ENCODE measurements around the gene RANBP10. TPM values are rescaled to one million over a fixed set of nuclear protein-coding genes. Genes with fewer than 3 reads are reported as not detected.

RANBP10 gene
- total and polyA plus RNA-seq, 2 of the 13 experiments (the other 11 are each of a cell fraction or from before 2014, with no cell fraction given) = 9.2 to 22.7 TPM

DNA sequence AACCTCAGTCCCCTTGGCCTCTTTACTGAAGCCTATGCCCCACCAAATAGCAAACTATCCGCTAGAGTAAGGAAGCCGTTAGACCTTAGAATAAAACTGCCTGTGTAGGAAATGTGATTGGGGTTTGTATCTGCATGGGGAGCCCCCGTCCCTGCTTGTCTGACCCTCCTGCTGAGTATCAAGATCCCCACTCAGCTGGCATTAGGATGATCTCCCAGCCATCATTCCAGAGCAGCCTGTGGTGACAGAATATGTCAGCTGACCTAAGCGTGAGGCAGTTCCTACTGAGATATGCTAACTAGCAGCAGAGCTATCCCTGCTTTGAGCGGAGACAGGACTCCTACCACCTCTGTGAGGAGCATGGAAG, 86.6 kb downstream of the RANBP10 start (continued):
- peak; percentile 56; the same call in 1 of the 2 replicates for TF ChIP-seq TARDBP (CRISPR knock-in tag; IDR thresholded peaks at IDR 0.05)
- no peak for TF ChIP-seq ZBTB38 (CRISPR knock-in tag; IDR thresholded peaks at IDR 0.05)
- TF ChIP-seq ZNF253 (CRISPR knock-in tag; IDR thresholded peaks at IDR 0.05; ENCODE audit: borderline replicate concordance) = no peak
- TF ChIP-seq, protein P1, sequence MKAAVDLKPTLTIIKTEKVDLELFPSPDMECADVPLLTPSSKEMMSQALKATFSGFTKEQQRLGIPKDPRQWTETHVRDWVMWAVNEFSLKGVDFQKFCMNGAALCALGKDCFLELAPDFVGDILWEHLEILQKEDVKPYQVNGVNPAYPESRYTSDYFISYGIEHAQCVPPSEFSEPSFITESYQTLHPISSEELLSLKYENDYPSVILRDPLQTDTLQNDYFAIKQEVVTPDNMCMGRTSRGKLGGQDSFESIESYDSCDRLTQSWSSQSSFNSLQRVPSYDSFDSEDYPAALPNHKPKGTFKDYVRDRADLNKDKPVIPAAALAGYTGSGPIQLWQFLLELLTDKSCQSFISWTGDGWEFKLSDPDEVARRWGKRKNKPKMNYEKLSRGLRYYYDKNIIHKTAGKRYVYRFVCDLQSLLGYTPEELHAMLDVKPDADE (CRISPR knock-in tag; IDR thresholded peaks at IDR 0.05) = no peak
- TF ChIP-seq, protein P2, sequence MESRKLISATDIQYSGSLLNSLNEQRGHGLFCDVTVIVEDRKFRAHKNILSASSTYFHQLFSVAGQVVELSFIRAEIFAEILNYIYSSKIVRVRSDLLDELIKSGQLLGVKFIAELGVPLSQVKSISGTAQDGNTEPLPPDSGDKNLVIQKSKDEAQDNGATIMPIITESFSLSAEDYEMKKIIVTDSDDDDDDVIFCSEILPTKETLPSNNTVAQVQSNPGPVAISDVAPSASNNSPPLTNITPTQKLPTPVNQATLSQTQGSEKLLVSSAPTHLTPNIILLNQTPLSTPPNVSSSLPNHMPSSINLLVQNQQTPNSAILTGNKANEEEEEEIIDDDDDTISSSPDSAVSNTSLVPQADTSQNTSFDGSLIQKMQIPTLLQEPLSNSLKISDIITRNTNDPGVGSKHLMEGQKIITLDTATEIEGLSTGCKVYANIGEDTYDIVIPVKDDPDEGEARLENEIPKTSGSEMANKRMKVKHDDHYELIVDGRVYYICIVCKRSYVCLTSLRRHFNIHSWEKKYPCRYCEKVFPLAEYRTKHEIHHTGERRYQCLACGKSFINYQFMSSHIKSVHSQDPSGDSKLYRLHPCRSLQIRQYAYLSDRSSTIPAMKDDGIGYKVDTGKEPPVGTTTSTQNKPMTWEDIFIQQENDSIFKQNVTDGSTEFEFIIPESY (CRISPR knock-in tag; IDR thresholded peaks at IDR 0.05) = no peak
- TF ChIP-seq FOXK1 (CRISPR knock-in tag; IDR thresholded peaks at IDR 0.05; ENCODE audit: borderline replicate concordance, low read depth) = no peak
- no peak for TF ChIP-seq REL (CRISPR knock-in tag; conservative IDR thresholded peaks at IDR 0.05)
- TF ChIP-seq ZNF33A (CRISPR knock-in tag; IDR thresholded peaks at IDR 0.05; ENCODE audit: borderline replicate concordance) = peak; percentile 93; the same call in 1 of the 2 replicates
- TF ChIP-seq ZNF883 (CRISPR knock-in tag; IDR thresholded peaks at IDR 0.05; ENCODE audit: not compliant biosample characterization) = no peak
- TF ChIP-seq, protein P3, sequence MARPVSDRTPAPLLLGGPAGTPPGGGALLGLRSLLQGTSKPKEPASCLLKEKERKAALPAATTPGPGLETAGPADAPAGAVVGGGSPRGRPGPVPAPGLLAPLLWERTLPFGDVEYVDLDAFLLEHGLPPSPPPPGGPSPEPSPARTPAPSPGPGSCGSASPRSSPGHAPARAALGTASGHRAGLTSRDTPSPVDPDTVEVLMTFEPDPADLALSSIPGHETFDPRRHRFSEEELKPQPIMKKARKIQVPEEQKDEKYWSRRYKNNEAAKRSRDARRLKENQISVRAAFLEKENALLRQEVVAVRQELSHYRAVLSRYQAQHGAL (CRISPR knock-in tag; IDR thresholded peaks at IDR 0.05; ENCODE audit: not compliant biosample characterization) = no peak
- TF ChIP-seq KLF12 (CRISPR knock-in tag; IDR thresholded peaks at IDR 0.05; ENCODE audit: borderline replicate concordance) = no peak
- TF ChIP-seq, protein P4, sequence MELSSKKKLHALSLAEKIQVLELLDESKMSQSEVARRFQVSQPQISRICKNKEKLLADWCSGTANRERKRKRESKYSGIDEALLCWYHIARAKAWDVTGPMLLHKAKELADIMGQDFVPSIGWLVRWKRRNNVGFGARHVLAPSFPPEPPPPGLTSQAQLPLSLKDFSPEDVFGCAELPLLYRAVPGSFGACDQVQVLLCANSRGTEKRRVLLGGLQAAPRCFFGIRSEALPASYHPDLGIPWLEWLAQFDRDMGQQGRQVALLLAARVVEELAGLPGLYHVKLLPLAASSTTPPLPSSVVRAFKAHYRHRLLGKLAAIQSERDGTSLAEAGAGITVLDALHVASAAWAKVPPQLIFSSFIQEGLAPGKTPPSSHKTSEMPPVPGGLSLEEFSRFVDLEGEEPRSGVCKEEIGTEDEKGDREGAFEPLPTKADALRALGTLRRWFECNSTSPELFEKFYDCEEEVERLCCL (CRISPR knock-in tag; IDR thresholded peaks at IDR 0.05; ENCODE audit: borderline replicate concordance) = no peak
- TF ChIP-seq RARA (CRISPR knock-in tag; IDR thresholded peaks at IDR 0.05) = no peak
- TF ChIP-seq, protein P5, sequence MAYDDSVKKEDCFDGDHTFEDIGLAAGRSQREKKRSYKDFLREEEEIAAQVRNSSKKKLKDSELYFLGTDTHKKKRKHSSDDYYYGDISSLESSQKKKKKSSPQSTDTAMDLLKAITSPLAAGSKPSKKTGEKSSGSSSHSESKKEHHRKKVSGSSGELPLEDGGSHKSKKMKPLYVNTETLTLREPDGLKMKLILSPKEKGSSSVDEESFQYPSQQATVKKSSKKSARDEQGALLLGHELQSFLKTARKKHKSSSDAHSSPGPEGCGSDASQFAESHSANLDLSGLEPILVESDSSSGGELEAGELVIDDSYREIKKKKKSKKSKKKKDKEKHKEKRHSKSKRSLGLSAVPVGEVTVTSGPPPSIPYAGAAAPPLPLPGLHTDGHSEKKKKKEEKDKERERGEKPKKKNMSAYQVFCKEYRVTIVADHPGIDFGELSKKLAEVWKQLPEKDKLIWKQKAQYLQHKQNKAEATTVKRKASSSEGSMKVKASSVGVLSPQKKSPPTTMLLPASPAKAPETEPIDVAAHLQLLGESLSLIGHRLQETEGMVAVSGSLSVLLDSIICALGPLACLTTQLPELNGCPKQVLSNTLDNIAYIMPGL (CRISPR knock-in tag; IDR thresholded peaks at IDR 0.05; ENCODE audit: borderline replicate concordance in 1 of 2, low read depth in 1 of 2) = no peak
- no peak for TF ChIP-seq NFE2L1 (CRISPR knock-in tag; IDR thresholded peaks at IDR 0.05; ENCODE audit: borderline replicate concordance)
- no peak for TF ChIP-seq ZNF547 (CRISPR knock-in tag; IDR thresholded peaks at IDR 0.05)
- no peak for TF ChIP-seq ZNF776 (CRISPR knock-in tag; IDR thresholded peaks at IDR 0.05)
- TF ChIP-seq SP5 (CRISPR knock-in tag; IDR thresholded peaks at IDR 0.05; ENCODE audit: borderline replicate concordance, low read depth) = no peak
- TF ChIP-seq, protein P6, sequence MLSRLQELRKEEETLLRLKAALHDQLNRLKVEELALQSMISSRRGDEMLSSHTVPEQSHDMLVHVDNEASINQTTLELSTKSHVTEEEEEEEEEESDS (CRISPR knock-in tag; IDR thresholded peaks at IDR 0.05; ENCODE audit: borderline replicate concordance) = peak; percentile 62; the same call in 1 of the 2 replicates
- TF ChIP-seq ZNF34 (CRISPR knock-in tag; IDR thresholded peaks at IDR 0.05; ENCODE audit: borderline replicate concordance) = no peak
- TF ChIP-seq ARHGAP35 (CRISPR knock-in tag; IDR thresholded peaks at IDR 0.05; ENCODE audit: borderline replicate concordance) = no peak

Data from HepG2 (cell line).